ENCODE data around the gene MTM1. TPM values are rescaled to one million over a fixed set of nuclear protein-coding genes. Genes with fewer than 3 reads are reported as not detected.

MTM1 gene
- polyA plus RNA-seq, 1 of the 3 experiments (the other 2 are of a cell fraction): 2.7 TPM

DNA sequence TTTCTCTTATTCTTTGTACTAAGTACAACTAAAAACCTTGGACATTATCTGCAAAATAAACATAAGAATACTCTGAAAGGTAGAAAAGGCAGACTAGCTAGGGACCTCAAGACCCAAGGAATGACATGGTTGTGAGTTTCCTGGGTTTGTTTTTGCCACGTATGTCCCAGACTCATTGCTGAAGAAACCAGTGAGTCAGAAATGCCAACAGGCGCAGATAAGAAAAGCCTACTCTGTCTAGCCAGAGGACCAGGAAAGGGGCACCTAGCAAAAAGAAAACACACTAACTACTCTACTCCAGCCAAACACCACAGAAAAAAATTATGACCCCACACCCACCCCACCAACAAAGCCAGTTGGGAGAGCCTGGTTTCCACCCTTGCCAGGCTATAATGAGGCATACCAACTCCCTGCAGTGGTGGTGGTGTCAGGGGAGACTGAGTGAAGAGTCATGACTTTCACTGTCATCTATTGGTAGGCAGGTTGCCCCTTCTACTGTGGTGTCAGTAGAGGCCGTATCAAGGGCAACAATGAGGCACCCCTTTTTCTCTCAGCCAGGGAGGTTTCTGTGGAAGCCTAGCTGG lies 135.7 kb downstream of the MTM1 start:
- WGBS (ENCODE audit: low lambda C conversion rate): 67% methylated on average over 3 of the region's 3 CpGs
- H3K27ac ChIP-seq (ENCODE audit: low read depth in 2 of 2, low read length in 1 of 2): peak overlapping the region in 1 of 2 experiments; percentile 41; a peak in 2 of 4 replicates
- CTCF ChIA-PET: interaction anchor here (1.1 to 1.2 kb wide), 2 partner anchors 14 to 34 kb away, joined by 3 to 4 read pairs; no protein-coding TSS in a partner anchor

DNA sequence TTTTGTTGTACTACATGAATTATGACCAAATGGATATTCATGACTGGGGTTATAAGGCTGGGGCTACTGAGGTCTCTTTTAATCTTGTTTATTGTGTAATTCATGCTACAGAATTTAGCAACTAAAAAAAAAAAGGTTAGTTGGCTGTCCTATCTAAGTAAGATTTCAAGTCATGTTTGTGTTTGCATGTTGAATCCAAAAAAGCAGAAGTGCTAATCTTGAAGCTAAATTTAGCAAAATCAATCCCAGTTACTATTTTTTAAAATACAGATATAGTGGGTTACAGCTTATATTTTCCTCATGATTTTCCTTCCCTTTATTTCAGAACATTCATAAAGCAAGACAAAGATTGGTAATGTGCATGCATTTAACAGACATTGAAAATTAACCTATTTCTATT lies 144.2 kb downstream of the MTM1 start:
- Histone ChIP-seq H3K9me3 (no peaks in the 10 kb centered on the region), H3K36me3 (replicated peaks in 1 of 2; ENCODE audit: control insufficient read depth in 1 of 2, insufficient read depth in 2 of 2, low read length in 1 of 2) (peaks cover 0 to 2% of the 10 kb centered on the region in 2 experiments), H3K4me3 (ENCODE audit: low read depth in 2 of 2, low read length in 1 of 2) (no peak overlapping the region), H3K4me1 (ENCODE audit: control insufficient read depth in 1 of 2, insufficient read depth in 2 of 2, low read depth in 1 of 2, low read length in 1 of 2) (peaks cover 0 to 5% of the 10 kb centered on the region in 2 experiments; a peak in 2 of 4 replicates), H4K20me1 (ENCODE audit: insufficient read depth) (no peaks in the 10 kb centered on the region), H3K4me2 (no peak overlapping the region), H2AFZ (ENCODE audit: low read depth) (no peak overlapping the region), H3K27ac (ENCODE audit: low read depth in 2 of 2, low read length in 1 of 2) (no peak overlapping the region), H3K9ac (no peak overlapping the region), H3K9me2 (no peaks in the 10 kb centered on the region), H3F3A (replicated peaks; ENCODE audit: insufficient read depth) (no peaks in the 10 kb centered on the region), H3K27me3 (ENCODE audit: insufficient read depth) (no peaks in the 10 kb centered on the region), H3K79me2 (ENCODE audit: insufficient read depth) (no peaks in the 10 kb centered on the region)
- ChIA-PET CTCF (interaction anchor here (0.8 to 1.2 kb wide), 2 partner anchors 50 to 370 kb away, joined by 3 read pairs; no protein-coding TSS in a partner anchor), POLR2A (no interaction called here)
- no peak for DNase-seq
- TF ChIP-seq RAD21 (IDR thresholded peaks at IDR 0.05; ENCODE audit: low read length) (no peak), NRF1 (IDR thresholded peaks at IDR 0.05; ENCODE audit: low read depth, low read length) (no peak), EZH2phosphoT487 (IDR thresholded peaks at IDR 0.05; ENCODE audit: borderline replicate concordance, low read depth) (no peak), SIN3A (IDR thresholded peaks at IDR 0.05; ENCODE audit: borderline replicate concordance, low read depth, low read length) (no peak), FOSL2 (IDR thresholded peaks at IDR 0.05; ENCODE audit: borderline replicate concordance, low read depth) (no peak), TCF12 (IDR thresholded peaks at IDR 0.05) (no peak), NFIC (IDR thresholded peaks at IDR 0.05; ENCODE audit: borderline replicate concordance) (no peak), CHD2 (IDR thresholded peaks at IDR 0.05; ENCODE audit: low read length, partially characterized antibody) (no peak), FOXJ3 (CRISPR knock-in tag; IDR thresholded peaks at IDR 0.05) (no peak), TAF1 (IDR thresholded peaks at IDR 0.05; ENCODE audit: borderline replicate concordance, low read depth, low read length) (no peak), TEAD4 (IDR thresholded peaks at IDR 0.05; ENCODE audit: borderline replicate concordance, insufficient read depth) (no peak), USF2 (IDR thresholded peaks at IDR 0.05; ENCODE audit: borderline replicate concordance, low read depth, low read length) (no peak)
- TF ChIP-seq, protein P1, sequence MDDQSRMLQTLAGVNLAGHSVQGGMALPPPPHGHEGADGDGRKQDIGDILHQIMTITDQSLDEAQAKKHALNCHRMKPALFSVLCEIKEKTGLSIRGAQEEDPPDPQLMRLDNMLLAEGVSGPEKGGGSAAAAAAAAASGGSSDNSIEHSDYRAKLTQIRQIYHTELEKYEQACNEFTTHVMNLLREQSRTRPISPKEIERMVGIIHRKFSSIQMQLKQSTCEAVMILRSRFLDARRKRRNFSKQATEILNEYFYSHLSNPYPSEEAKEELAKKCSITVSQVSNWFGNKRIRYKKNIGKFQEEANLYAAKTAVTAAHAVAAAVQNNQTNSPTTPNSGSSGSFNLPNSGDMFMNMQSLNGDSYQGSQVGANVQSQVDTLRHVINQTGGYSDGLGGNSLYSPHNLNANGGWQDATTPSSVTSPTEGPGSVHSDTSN (IDR thresholded peaks at IDR 0.05): no peak

More for the DNA sequence above, 135.7 kb downstream of the MTM1 start:
- Histone ChIP-seq H3K4me3 (ENCODE audit: low read depth in 2 of 2, low read length in 1 of 2) (no peak overlapping the region), H3K4me1 (ENCODE audit: control insufficient read depth in 1 of 2, insufficient read depth in 2 of 2, low read depth in 1 of 2, low read length in 1 of 2) (no peaks in the 10 kb centered on the region), H3K9me2 (no peaks in the 10 kb centered on the region), H3K9me3 (no peaks in the 10 kb centered on the region), H3K9ac (no peak overlapping the region), H3F3A (replicated peaks; ENCODE audit: insufficient read depth) (no peaks in the 10 kb centered on the region), H3K36me3 (replicated peaks in 1 of 2; ENCODE audit: control insufficient read depth in 1 of 2, insufficient read depth in 2 of 2, low read length in 1 of 2) (peaks cover 4 to 7% of the 10 kb centered on the region in 2 experiments), H3K4me2 (no peak overlapping the region), H3K79me2 (ENCODE audit: insufficient read depth) (no peaks in the 10 kb centered on the region), H2AFZ (ENCODE audit: low read depth) (no peak overlapping the region), H4K20me1 (ENCODE audit: insufficient read depth) (no peaks in the 10 kb centered on the region), H3K27me3 (ENCODE audit: insufficient read depth) (no peaks in the 10 kb centered on the region)
- POLR2A ChIA-PET: no interaction called here
- DNase-seq: no peak
- TF ChIP-seq, protein P2, sequence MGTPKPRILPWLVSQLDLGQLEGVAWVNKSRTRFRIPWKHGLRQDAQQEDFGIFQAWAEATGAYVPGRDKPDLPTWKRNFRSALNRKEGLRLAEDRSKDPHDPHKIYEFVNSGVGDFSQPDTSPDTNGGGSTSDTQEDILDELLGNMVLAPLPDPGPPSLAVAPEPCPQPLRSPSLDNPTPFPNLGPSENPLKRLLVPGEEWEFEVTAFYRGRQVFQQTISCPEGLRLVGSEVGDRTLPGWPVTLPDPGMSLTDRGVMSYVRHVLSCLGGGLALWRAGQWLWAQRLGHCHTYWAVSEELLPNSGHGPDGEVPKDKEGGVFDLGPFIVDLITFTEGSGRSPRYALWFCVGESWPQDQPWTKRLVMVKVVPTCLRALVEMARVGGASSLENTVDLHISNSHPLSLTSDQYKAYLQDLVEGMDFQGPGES (IDR thresholded peaks at IDR 0.05; ENCODE audit: low read depth, low read length): no peak
- TF ChIP-seq TEAD4 (IDR thresholded peaks at IDR 0.05; ENCODE audit: borderline replicate concordance, insufficient read depth): no peak
- TF ChIP-seq POLR2AphosphoS5 (IDR thresholded peaks at IDR 0.05; ENCODE audit: low read depth, low read length): no peak
- TF ChIP-seq, protein P3, sequence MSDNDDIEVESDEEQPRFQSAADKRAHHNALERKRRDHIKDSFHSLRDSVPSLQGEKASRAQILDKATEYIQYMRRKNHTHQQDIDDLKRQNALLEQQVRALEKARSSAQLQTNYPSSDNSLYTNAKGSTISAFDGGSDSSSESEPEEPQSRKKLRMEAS (IDR thresholded peaks at IDR 0.05; ENCODE audit: low read depth): no peak
- no peak for TF ChIP-seq MEF2A (IDR thresholded peaks at IDR 0.05; ENCODE audit: borderline replicate concordance, low read depth)
- TF ChIP-seq FOSL2 (IDR thresholded peaks at IDR 0.05; ENCODE audit: borderline replicate concordance, low read depth): no peak
- no peak for TF ChIP-seq JUND (IDR thresholded peaks at IDR 0.05)
- TF ChIP-seq RAD21 (IDR thresholded peaks at IDR 0.05; ENCODE audit: low read length): no peak
- TF ChIP-seq USF2 (IDR thresholded peaks at IDR 0.05; ENCODE audit: borderline replicate concordance, low read depth, low read length): no peak
- no peak for TF ChIP-seq GABPA (IDR thresholded peaks at IDR 0.05; ENCODE audit: low read depth)
- no peak for TF ChIP-seq TAF1 (IDR thresholded peaks at IDR 0.05; ENCODE audit: borderline replicate concordance, low read depth, low read length)
- no peak for TF ChIP-seq SIN3A (IDR thresholded peaks at IDR 0.05; ENCODE audit: borderline replicate concordance, low read depth, low read length)
- TF ChIP-seq, protein P4, sequence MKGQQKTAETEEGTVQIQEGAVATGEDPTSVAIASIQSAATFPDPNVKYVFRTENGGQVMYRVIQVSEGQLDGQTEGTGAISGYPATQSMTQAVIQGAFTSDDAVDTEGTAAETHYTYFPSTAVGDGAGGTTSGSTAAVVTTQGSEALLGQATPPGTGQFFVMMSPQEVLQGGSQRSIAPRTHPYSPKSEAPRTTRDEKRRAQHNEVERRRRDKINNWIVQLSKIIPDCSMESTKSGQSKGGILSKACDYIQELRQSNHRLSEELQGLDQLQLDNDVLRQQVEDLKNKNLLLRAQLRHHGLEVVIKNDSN (IDR thresholded peaks at IDR 0.05; ENCODE audit: borderline replicate concordance, low read depth): no peak
- no peak for TF ChIP-seq FOXJ3 (CRISPR knock-in tag; IDR thresholded peaks at IDR 0.05)
